ENCODE results near the gene ARID1B. TPM values are rescaled to one million over a fixed set of nuclear protein-coding genes. Genes with fewer than 3 reads are reported as not detected.

Gene ARID1B
- total RNA-seq, 1 experiment from 2014 or later: 42.8 TPM

- Histone ChIP-seq H3K36me3 (ENCODE audit: low read depth) (peaks cover 7% of the 10 kb centered on the region; the same call in 1 of the 2 replicates), H3K4me2 (peak overlapping the region; percentile 82), H3K27me3 (ENCODE audit: insufficient read depth, low read depth) (no peaks in the 10 kb centered on the region), H3F3A (ENCODE audit: insufficient read depth, low read depth) (peaks cover 11% of the 10 kb centered on the region; the same call in 1 of the 2 replicates), H3K79me2 (ENCODE audit: low read depth) (peaks cover 44% of the 10 kb centered on the region), H3K27ac (peak overlapping the region; percentile 90), H2AFZ (peak overlapping the region; percentile 100; the same call in 1 of the 2 replicates), H3K9me2 (ENCODE audit: insufficient read depth) (no peaks in the 10 kb centered on the region), H3K9me3 (ENCODE audit: insufficient read depth, low read depth) (no peaks in the 10 kb centered on the region), H3K4me3 (peak overlapping the region; percentile 96), H4K20me1 (ENCODE audit: insufficient read depth) (0 out of 2 replicates have a peak, but pooled peaks cover 3% of the 10 kb centered on the region), H3K4me1 (replicated peaks; ENCODE audit: insufficient read depth) (peaks cover 20% of the 10 kb centered on the region; the same call in 1 of the 2 replicates)
- BruUV-seq (replicated peaks): no TSS peak
- no peak for TF ChIP-seq CTCF (conservative IDR thresholded peaks at IDR 0.05)
- TF ChIP-seq EZH2 (IDR thresholded peaks at IDR 0.05; ENCODE audit: low read depth): no peak
- ChIA-PET CTCF (no interaction called here), POLR2A (ENCODE audit: unreplicated experiment) (interaction anchor here (0.6 to 0.8 kb wide), 2 partner anchors 360 to 903 kb away, joined by 4 to 8 read pairs; no protein-coding TSS in a partner anchor)
- no peak for DNase-seq
- intact Hi-C loops (cut with micrococcal nuclease; ENCODE audit: unreplicated experiment): loop anchor here (5.0 to 10.0 kb wide), 3 partner anchors 136 to 1238 kb away; no protein-coding TSS in a partner anchor
Measured at GRCh38 chr6:157020398-157020797, 243.2 kb downstream of the ARID1B start.

- BruUV-seq (replicated peaks): TSS peak; percentile 96
- Histone ChIP-seq H2AFZ (peak overlapping the region; percentile 100), H3K9me3 (ENCODE audit: insufficient read depth, low read depth) (0 out of 2 replicates have a peak, but pooled peaks cover 2% of the 10 kb centered on the region), H4K20me1 (ENCODE audit: insufficient read depth) (0 out of 2 replicates have a peak, but pooled peaks cover 3% of the 10 kb centered on the region), H3K4me1 (replicated peaks; ENCODE audit: insufficient read depth) (peaks cover 20% of the 10 kb centered on the region; the same call in 1 of the 2 replicates), H3K36me3 (ENCODE audit: low read depth) (peaks cover 11% of the 10 kb centered on the region; the same call in 1 of the 2 replicates), H3K27me3 (ENCODE audit: insufficient read depth, low read depth) (no peaks in the 10 kb centered on the region), H3K27ac (peak overlapping the region; percentile 90), H3K4me3 (peak overlapping the region; percentile 96), H3F3A (ENCODE audit: insufficient read depth, low read depth) (peaks cover 11% of the 10 kb centered on the region; the same call in 1 of the 2 replicates), H3K9me2 (ENCODE audit: insufficient read depth) (no peaks in the 10 kb centered on the region), H3K79me2 (ENCODE audit: low read depth) (peaks cover 44% of the 10 kb centered on the region), H3K4me2 (peak overlapping the region; percentile 82)
- TF ChIP-seq CTCF (conservative IDR thresholded peaks at IDR 0.05) (no peak), EZH2 (IDR thresholded peaks at IDR 0.05; ENCODE audit: low read depth) (no peak)
- intact Hi-C loops (cut with micrococcal nuclease; ENCODE audit: unreplicated experiment): loop anchor here (1.0 to 10.0 kb wide), 7 partner anchors 67 to 1239 kb away; no protein-coding TSS in a partner anchor
- ChIA-PET CTCF (no interaction called here), POLR2A (ENCODE audit: unreplicated experiment) (interaction anchor here (0.8 kb wide), 1 partner anchor 903 kb away, joined by 8 read pairs; no protein-coding TSS in a partner anchor)
- DNase-seq: no peak
Measured at GRCh38 chr6:157020881-157021343, 243.7 kb downstream of the ARID1B start.

- ChIA-PET CTCF (no interaction called here), POLR2A (ENCODE audit: unreplicated experiment) (interaction anchor here (0.7 kb wide), 1 partner anchor 160 kb away, joined by 3 read pairs; no protein-coding TSS in a partner anchor)
- Histone ChIP-seq H3K4me1 (replicated peaks; ENCODE audit: insufficient read depth) (peaks cover 20% of the 10 kb centered on the region; the same call in 1 of the 2 replicates), H2AFZ (peak overlapping the region; percentile 100), H3K9me2 (ENCODE audit: insufficient read depth) (no peaks in the 10 kb centered on the region), H3K27ac (peak overlapping the region; percentile 90), H3F3A (ENCODE audit: insufficient read depth, low read depth) (peaks cover 11% of the 10 kb centered on the region; the same call in 1 of the 2 replicates), H3K4me2 (peak overlapping the region; percentile 82), H4K20me1 (ENCODE audit: insufficient read depth) (0 out of 2 replicates have a peak, but pooled peaks cover 3% of the 10 kb centered on the region), H3K4me3 (peak overlapping the region; percentile 96), H3K9me3 (ENCODE audit: insufficient read depth, low read depth) (0 out of 2 replicates have a peak, but pooled peaks cover 3% of the 10 kb centered on the region), H3K36me3 (ENCODE audit: low read depth) (peaks cover 11% of the 10 kb centered on the region; the same call in 1 of the 2 replicates), H3K27me3 (ENCODE audit: insufficient read depth, low read depth) (no peaks in the 10 kb centered on the region), H3K79me2 (ENCODE audit: low read depth) (peaks cover 48% of the 10 kb centered on the region)
- no peak for TF ChIP-seq EZH2 (IDR thresholded peaks at IDR 0.05; ENCODE audit: low read depth)
- TF ChIP-seq CTCF (conservative IDR thresholded peaks at IDR 0.05): no peak; the same call in 1 of the 2 replicates
- DNase-seq: peak; percentile 72 to 85
- intact Hi-C loops (cut with micrococcal nuclease; ENCODE audit: unreplicated experiment): loop anchor here (1.0 to 10.0 kb wide), 7 partner anchors 67 to 1239 kb away; no protein-coding TSS in a partner anchor
- BruUV-seq (replicated peaks): TSS peak; percentile 53
Measured at GRCh38 chr6:157021344-157021992, 244.3 kb downstream of the ARID1B start.

All from PC-9 (cell line).